Measurements from ENCODE around the gene ZSWIM5.

ZSWIM5 gene

DNA sequence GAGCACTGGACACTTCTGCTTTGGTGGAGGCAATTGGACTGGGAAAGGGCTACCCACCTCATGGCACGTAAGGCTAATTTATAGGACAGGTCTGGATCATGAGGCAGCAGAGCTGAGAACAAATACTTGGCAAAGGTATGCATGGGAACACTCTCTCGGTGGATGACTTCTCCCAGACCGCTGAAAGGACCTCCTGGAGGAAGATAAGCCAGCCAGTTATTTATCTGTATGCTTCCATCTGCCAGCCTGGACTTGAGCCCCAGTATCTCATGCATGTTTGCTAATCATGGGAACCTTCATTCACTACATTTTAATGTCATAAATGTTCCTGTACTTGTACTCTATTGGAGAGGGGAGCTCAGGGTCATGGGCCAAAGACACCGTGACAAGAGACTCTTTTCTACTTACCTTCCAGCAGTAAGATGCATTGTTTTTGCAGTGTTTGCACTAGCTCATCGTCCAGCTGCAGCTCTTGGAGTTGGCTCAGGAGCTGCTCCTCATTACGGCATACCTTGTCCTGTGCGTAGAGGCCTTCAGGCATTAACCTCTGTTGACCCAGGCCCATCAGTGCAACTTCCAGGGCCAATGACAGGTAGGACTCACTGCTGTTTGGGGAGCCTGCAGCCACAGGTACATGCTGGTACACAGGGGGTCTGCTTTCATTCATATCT lies 170.6 kb downstream of the ZSWIM5 start:
- no peak overlapping the region for H3K4me3 ChIP-seq (ENCODE audit: low read length)
- TF ChIP-seq, protein P1, sequence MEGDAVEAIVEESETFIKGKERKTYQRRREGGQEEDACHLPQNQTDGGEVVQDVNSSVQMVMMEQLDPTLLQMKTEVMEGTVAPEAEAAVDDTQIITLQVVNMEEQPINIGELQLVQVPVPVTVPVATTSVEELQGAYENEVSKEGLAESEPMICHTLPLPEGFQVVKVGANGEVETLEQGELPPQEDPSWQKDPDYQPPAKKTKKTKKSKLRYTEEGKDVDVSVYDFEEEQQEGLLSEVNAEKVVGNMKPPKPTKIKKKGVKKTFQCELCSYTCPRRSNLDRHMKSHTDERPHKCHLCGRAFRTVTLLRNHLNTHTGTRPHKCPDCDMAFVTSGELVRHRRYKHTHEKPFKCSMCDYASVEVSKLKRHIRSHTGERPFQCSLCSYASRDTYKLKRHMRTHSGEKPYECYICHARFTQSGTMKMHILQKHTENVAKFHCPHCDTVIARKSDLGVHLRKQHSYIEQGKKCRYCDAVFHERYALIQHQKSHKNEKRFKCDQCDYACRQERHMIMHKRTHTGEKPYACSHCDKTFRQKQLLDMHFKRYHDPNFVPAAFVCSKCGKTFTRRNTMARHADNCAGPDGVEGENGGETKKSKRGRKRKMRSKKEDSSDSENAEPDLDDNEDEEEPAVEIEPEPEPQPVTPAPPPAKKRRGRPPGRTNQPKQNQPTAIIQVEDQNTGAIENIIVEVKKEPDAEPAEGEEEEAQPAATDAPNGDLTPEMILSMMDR (conservative IDR thresholded peaks at IDR 0.05; ENCODE audit: low read depth, low read length): no peak
- no peak for DNase-seq (ENCODE audit: low read depth)

DNA sequence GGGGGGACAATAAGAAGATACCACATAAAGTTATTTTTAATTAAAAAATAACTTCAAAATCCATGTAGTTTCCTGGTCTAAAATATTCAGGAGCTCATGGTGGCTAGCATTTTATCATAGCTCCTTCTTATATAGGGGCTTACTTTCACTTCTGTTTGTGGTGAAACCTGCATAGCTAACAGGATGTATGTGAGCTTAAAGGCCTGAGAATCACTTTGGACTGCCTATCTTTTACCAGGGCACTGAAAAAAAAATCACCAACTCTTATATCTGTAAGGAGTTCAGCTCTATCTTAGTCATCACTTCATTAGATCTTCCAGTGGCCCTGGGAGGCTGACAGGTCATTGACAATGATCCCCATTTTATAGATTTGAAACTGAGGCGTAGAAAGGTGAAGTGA lies 173.0 kb downstream of the ZSWIM5 start:
- TF ChIP-seq, protein P1 (conservative IDR thresholded peaks at IDR 0.05; ENCODE audit: low read depth, low read length): no peak
- DNase-seq (ENCODE audit: low read depth): no peak
- no peak overlapping the region for H3K4me3 ChIP-seq (ENCODE audit: low read length)

DNA sequence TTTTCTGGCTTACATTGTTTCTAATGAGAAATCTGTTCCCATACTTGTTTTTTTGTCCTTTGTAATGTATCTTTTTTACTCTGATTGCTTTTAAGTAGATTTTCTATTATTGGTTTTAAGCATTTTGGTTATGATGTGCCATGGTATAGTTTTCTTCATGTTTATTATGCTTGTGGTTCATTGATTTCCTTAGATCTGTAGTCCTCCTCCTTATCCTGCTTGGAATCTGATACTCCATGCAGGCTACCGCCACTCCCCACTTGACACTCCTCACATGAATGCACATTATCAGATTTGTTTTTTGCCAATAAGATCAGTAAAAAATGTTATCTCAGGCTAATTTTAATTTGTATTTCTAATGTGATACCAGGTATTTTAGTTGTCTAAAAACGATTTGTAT lies 173.6 kb downstream of the ZSWIM5 start:
- no peak overlapping the region for H3K4me3 ChIP-seq (ENCODE audit: low read length)
- DNase-seq (ENCODE audit: low read depth): no peak
- TF ChIP-seq, protein P1 (conservative IDR thresholded peaks at IDR 0.05; ENCODE audit: low read depth, low read length): no peak

DNA sequence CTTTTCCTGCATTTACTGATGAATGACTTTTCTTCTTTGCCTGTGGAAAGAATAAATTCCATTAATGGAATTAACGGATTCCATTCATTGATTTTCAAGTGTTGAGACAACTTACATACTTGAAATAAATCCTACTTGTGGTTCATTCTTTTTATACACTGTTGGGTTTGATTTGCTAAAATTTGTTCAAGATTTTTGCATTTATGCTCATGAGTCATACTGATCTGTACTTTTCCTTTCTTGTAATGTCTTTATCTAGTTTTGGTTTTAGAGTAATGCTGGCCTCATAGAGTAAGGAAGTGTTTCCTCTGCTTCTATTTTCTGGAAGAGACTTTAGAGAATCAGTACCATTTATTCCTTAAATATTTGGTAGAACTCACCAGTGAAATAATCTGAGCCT lies 180.0 kb downstream of the ZSWIM5 start:
- no peak overlapping the region for H3K4me3 ChIP-seq (ENCODE audit: low read length)
- peak; percentile 48 for DNase-seq (ENCODE audit: low read depth)
- TF ChIP-seq, protein P1 (conservative IDR thresholded peaks at IDR 0.05; ENCODE audit: low read depth, low read length): no peak

DNA sequence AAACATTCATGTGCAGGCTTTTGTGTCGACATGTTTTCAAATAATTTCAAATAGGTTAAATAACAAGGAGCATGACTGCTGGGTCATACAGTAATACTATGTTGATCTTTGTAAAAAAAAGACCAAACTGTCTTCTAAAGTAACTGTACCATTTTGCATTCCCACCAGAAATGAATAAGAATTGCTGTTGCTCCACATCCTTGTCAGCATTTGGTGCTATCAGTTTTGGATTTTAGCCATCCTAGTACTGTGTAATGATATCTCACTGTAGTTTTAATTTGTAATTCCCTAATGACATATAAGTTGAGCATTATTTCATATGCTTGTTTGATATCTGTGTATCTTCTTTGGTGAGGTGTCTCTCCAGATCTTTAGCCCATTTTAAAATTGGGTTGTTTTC lies 182.7 kb downstream of the ZSWIM5 start:
- no peak for DNase-seq (ENCODE audit: low read depth)
- TF ChIP-seq, protein P1 (conservative IDR thresholded peaks at IDR 0.05; ENCODE audit: low read depth, low read length): no peak
- no peak overlapping the region for H3K4me3 ChIP-seq (ENCODE audit: low read length)

DNA sequence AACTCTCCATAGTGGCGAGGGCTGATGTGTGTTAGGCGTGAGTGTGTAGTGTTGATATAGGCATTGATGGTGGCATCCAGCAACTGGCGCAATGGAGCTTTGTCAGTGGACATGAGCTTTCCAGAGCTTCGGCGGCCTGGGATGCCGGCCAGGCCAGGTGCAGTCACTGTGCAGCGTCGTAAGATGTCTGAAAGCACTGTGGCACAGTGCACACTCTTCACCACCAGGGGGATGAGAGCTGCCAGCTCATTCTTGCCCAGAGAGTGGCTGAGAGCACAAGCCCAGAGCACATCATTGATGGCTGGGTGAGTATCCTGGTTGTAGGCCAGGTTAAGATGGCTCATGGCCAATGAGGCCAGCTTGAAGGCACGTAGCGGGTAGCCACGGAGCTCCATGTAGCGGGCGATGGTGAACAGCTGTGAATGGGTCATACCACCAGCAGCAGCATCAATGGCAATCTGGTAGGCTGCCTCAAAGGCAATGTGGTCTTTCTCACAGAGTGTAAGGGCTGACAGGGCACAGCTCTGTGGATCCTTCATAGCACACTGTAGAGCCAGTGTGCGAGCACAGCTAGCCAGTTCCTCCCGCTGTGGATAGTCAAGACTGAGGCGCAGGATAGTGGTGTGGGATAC lies 187.7 kb downstream of the ZSWIM5 start:
- no peak for DNase-seq (ENCODE audit: low read depth)
- TF ChIP-seq, protein P1 (conservative IDR thresholded peaks at IDR 0.05; ENCODE audit: low read depth, low read length): peak; percentile 91
- no peak overlapping the region for H3K4me3 ChIP-seq (ENCODE audit: low read length)

DNA sequence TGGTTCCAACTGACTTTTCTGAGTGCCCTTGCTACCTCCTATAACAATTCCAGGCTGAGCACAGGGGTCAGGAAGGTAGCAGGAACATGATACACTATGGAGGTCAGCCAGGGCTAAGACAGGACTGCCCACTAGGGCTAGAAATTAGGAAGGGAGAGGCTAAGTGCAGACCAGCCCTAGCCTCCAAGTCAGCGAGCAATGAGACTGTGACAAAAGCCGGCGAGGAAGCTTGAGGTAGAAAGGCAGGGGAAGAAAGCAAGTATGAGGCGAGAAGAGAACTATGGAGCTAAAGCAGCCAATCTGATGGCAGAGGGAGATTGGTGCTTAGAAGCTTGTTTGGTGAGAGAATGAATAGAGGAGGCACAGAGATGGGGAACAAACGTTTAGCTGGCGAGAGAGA lies 189.6 kb downstream of the ZSWIM5 start:
- TF ChIP-seq, protein P1 (conservative IDR thresholded peaks at IDR 0.05; ENCODE audit: low read depth, low read length): no peak
- no peak overlapping the region for H3K4me3 ChIP-seq (ENCODE audit: low read length)
- DNase-seq (ENCODE audit: low read depth): no peak
